HG02571 (cell line): ENCODE data around the gene SMARCA2.

ENCODE experiments used
- ATAC-seq: cut with Tn5 transposase; IDR thresholded peaks from one replicate; pipeline ENCODE4 v1.9.1; 2021; ENCODE audit warnings: mild to moderate bottlenecking, moderate library complexity; ENCODE audit not compliant: unreplicated experiment

The SMARCA2 gene

DNA sequence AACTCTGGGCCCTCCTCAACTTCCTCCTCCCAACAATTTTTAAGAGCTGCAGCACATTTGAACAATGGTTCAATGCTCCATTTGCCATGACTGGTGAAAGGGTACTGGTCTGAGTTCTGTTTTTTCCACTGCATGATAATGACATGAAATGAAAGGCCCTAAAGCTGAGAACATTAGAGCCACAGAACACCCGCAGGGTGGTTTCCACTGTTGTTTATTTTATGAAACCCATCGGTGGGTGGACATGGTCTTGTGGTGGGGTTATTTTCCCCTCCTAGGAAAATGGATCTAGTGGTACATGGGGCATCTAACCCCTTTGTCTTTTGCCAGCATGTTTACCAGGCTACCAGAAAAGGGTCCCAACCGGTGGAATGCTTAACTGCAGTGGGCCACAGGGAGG is 71.8 kb downstream of the SMARCA2 start:
- no peak for ATAC-seq

DNA sequence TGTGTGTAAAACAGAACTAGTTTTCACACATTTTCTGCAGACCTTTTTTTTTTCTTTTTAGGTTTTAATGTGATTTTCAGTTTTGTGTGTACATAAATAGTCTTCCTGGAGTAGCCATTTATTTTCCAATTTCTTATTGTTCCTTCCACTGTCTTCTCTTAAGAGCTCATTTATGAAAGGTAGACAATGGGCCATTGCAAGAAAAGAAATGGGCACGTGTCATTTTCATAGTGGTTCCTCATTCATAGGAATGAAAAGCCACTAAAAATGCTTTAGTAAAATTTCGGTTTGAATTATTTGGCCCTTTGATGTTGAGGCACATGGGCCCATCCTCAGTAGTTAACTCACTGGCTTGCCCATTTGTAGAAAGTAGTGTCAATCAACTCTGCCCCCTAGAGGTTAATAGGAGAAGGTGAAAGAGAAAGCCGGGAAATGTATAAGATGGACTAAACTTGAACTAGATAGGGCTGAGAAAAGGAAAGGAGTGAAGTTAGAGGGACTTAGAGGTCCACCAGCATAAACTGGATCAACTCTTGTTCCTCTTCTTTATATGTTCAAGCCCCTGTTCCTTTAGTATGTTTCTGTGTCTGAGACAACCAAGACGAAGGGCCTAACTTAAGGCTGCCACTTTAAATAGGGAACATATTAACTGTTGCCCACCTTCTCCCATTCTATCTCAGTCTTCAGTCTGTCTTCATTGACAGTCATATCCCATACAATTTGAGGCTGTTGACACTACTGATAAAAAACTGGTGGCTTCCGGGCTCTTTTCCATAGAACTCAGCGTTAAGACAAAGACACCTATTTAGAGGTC is 72.6 kb downstream of the SMARCA2 start:
- ATAC-seq, result peak; percentile 76

DNA sequence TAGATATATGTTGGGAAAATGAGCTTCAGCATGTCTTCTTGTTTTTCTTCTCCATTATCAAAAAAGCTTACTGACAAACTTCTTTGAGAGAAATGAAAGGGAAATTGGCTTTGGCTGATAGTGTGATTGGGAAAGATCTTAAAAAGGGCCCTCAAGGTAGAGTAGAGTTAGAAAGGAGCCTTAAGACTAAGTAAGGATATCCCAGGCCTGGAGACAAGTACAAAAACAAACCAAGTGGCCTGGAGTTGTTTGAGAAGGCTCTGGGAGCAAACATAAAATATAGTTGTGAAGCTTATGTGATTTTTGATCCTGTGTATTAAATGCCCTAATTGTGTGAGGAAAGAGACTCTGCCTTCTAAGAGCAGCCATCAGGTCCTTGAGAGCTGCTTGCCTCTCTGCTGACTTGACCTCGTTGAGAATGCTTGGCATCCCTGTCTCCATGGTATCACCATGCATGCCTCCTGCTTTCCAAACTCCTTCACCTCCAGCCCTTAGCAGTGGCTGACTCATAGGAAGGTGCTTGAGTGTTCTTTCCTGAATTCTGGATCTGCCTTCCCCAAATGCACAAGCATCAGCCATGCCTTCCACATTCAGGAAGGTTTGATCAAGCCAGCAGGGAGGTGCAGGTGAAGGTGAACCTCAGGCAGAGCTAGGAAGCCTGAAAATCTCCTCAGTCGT is 78.9 kb downstream of the SMARCA2 start:
- no peak for ATAC-seq

DNA sequence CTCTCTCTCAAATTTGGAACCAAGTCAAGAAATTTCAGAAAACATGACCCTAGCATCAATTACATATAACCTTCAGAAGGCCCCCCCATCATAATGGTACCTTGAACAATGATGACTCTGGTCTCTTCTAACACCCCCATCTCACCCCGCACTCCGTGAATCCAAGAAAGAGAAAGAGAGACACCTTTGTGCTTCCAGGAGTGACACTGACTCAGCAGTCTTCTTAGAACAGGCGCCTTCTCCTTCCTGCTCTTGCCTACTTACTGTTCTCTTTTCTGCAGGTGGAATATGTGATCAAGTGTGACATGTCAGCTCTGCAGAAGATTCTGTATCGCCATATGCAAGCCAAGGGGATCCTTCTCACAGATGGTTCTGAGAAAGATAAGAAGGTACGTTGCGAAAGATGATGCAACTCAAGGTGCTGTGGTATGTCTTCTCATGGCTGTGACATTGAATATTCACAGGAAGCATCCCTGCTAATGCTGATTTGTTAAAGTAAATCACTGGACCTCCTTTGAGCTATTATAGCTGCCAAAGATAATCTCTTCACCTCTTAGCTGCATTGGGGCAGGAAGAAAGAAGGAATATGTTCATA is 81.3 kb downstream of the SMARCA2 start:
- no peak for ATAC-seq

DNA sequence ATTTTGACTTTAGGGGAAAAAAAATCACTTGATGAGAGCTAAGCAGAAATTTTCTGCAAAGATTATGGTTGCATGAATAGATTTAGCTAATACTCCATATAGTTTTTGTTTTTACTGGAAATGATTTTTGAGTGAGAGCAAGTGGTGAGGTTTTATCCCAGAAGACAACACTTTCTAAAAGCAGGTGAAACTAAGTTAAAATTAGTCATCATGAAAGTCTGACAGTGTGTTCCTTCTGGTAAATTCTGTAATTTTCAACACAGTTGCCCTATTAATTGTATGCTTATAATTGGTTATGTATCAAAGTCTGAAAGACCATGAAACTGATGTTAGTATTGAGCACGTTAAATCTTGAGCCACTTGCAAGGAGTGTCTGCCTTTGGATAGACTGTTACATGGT is 91.5 kb downstream of the SMARCA2 start:
- no peak for ATAC-seq

DNA sequence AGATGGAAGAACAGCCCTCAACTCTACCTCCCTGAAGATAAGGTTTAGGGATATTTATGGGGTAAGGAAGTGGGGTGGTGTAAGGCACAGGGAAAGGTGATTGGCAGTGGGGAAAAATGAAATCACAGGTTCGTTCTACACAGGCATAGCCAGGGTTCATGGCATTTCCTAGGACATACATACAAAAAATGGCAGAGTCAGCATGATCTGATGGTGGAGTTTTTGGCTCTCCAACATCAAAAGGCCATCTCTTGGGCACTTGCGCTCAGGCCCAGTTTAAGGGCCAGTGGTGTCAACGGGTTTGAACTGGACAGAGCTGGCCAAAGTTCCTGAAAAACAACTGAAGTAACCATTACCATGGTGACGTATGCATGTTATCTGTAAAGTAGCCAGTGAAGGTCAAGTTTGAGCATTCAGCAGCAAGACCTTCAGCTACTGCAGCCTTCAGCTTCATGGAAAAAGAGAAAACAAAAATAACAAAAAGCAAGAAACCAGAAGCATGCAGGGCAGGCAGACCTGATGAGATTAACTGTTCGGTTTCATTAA is 92.8 kb downstream of the SMARCA2 start:
- no peak for ATAC-seq

DNA sequence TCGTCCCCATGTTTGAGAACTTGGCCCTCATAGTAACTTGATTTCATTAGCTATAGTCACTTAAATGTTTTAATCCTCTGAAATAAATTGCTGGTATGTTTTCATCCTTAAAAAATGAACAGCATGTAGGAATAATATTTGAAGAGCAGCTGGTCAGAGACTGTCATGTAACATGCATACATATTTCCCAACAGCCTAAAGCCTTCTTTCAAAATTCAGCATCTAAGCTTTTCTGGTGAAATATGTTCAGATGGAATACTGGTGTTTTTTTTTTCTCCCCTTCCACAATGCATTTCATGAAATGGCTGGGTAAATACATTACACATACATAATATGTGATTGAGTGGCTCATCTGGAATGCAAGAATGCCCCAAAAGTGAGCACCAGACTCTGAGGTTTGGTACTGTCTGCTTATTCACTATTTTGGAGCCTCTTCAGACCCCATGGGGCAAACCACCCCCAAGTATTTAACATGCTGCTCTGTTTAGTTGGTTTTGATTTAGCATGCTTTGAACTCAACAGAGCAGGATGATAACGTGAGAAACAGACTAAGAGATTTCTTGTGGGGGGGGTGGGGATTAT is 94.0 kb downstream of the SMARCA2 start:
- no peak for ATAC-seq

DNA sequence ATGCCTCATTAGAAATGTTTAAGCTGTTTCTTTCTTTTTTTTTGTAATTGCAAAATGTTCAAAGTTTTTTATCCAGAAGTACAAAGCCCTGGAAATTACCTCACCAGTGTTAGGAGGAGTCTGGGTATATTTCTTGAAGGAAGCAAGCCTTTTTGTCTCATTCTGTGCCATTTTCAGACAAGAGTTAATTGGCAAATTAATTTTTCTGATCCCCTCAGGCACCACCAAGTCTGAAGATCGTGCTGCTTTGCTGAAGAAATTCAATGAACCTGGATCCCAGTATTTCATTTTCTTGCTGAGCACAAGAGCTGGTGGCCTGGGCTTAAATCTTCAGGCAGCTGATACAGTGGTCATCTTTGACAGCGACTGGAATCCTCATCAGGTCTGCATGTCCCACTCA is 94.9 kb downstream of the SMARCA2 start:
- no peak for ATAC-seq

DNA sequence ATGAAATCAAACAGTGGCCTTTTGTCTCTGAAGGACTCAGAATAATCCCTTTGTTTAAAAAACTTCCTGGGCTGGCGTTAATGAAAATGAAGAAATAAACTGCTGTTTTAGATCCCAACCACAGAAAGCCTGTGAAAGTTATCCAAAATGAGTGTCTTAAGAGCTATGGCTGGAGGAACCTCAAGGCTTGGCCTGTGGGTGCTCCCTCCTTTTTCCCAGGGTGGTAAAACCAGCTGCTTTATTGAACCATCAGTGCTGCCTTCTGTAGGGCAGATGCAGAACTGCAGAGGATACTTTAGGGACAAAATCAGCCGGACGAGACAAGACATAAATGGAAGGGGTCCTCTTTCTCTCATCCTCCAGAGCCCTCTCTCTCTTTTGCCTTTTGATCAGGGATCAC is 100.9 kb downstream of the SMARCA2 start:
- ATAC-seq, result no peak

DNA sequence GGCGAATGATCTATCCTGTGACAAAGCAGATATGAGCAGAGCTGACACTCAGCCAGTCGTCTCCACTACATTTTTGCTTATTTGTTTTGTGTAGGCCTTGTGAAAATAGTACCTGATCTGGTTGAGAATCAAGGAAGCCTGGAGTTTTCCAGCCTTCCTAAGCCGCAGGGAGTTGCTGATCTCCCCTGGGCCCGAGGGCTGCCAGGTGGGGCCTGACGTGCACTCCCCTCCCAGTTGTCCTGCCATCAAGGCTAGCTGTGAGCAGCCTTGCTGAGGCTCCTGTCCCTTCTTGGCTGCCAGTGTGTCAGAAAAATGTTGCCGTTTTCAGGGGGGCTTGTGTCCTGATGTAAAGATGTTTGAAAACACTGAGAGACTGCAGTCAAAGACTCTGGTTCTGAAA is 102.4 kb downstream of the SMARCA2 start:
- ATAC-seq, result no peak

DNA sequence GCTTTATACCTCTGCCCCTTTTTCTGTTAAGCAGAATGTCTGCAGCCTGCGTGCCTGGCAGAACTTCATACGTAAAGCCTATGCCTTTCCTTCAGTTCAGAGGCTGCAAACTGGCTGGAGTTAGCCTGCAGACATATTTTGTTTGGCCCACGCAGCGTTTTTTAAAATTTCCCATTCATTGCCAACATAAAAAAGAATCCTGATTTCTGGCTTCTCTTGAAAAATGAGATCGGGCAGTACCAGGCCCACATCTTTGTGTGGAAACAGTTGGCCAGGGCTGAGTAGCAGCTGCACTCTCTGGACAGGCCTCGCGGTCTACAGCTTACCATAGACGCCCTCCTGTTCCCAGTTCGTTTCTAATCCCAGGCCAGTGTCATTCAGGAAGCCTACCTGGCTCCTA is 104.4 kb downstream of the SMARCA2 start:
- no peak for ATAC-seq

DNA sequence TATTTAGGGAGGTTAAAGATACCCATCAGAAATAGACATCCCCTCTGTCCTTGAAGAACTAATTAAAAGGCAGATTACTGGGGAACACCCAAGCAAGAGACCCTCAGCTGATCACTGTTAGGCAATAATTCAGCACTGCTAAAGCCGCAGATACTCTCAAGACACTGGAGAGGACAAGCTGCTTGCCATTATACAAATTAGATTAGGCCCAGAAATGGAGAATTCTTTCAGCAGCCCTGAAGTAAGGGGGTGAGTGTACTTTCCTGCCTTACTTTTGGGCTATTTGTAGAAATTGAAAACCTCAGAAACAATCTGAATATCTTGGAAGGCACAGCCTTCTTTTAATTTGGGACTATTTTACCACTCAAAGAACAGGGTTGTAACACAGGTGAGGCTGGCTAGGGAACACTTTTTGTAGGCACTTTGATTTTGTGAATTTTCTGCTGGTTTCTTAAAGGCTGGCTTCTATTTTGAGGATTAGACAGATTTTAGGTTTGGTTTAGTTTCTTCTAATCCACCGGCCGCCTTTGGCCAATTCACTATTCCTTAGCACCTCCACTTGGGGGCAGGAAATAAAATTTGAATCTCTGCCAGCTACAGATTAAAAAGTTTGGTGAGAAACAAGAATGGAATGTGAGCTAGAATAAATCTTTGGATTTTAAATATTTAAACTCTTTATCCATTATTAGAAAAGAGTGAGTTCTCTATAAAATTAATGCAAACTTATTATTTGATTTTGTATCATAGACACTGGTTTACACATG is 106.0 kb downstream of the SMARCA2 start:
- no peak for ATAC-seq

DNA sequence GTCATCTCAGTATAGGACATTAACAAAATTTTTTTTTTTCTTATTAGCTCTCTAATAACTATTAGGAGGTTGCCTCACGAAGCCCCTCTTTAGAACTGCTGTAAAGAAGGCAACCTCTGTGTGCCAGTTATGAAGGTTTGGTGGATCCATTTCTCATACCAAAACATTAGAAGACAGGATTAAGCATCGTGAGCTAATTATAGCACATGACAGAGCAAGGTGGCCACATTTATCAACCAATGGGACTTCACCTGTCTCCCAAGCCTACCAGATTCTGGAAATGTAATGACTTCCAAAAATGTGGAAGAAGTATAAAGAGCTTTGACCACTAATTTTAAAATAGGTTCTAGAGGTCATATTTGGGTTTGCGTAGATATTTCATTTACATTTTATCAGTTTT is 107.2 kb downstream of the SMARCA2 start:
- no peak for ATAC-seq

DNA sequence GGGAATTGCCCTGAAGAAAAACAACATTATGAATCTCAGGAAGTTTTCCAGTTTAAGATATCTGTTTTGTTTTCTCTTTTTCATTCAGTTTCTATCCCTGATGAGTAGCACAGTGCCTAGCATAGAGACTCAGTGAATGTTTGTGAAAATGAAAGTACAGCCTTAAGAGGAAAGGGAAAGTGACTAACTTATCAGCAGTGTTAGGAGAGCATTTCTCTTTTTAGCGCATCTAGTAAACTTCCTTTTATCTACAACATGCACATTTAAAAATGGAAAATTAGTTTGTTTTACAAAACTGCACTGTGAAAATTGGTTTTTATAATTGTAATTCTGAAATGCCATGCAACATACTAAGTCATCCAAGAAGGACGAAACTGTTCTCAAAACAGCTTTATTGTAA is 110.8 kb downstream of the SMARCA2 start:
- ATAC-seq, result peak; percentile 76

DNA sequence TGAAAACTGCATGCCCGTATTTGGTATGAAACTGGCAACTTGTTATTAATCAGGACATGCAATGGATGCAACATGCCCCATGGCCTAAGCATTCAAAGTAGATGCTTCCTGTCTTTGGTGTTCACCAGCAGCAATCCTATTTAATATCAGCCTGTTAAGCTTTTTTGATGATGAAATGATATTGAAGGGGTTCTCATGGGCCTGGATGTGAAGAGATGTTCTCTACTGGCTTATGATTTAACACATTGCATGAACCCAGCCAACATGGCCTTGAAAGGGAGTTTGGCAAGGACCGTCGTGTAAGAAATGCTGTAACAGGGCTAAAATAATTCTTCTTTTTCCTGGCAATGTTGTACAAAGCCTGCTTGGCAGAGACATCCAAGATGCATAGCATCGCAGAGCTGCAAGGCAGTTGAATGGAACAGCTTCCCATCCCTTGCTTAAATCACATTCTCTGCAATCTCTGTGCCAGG is 111.2 kb downstream of the SMARCA2 start:
- no peak for ATAC-seq

DNA sequence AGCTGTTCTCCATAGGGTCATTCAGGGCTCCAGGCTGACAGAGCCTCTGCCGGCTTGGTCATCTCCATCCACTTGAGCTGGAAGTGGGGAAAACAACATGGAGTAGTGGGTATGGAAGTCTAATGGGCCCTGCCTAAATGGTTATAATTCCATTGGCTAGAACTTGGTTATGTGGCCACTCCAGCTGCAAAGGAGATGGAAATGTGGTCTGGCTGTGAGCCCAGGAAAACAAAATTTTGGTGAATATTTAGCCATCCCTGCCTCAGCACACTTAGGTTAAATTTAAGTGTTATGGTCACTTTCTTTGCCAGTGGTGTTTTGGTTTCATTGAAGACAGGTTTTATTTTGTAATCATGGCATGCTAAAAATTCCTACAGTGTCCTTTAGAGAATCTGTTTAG is 112.3 kb downstream of the SMARCA2 start:
- ATAC-seq, result no peak

DNA sequence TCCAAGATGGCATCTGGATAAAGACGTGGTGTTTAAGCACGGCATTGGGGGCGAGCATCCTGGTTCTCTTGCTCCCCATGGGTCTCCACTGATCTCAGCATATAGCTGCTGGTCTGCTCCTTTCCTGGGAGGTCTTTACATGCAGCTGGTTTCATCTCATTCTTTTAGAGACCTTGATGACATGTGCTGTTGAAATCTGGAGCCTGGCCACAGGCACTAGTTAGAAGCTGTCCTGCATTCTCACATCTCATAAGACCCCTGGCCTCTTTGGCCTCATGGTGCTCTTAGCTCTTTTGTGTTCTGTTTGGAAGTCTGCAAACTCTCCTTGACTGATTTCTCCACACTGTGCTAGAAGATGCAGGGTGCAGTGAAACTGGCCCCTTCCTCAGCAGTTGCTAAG is 113.0 kb downstream of the SMARCA2 start:
- no peak for ATAC-seq

DNA sequence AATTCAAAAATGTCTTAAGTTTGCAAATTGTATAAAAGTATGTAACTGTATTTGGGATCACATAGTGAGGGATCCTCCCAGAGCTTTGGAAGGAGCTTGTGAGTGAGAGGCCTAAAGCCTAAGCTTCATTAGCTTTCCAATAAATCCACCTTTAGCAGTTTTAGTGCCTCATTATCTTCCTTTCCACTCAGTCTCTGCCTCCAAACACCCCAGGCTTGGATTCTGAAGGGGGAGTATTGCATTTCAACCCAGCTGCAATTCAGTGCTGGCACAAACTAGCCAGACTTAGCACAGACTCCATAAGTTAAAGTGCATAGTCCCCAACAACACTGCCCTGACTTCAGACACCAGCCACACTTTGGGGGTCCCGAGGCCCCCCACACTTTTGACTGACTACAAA is 113.5 kb downstream of the SMARCA2 start:
- no peak for ATAC-seq

DNA sequence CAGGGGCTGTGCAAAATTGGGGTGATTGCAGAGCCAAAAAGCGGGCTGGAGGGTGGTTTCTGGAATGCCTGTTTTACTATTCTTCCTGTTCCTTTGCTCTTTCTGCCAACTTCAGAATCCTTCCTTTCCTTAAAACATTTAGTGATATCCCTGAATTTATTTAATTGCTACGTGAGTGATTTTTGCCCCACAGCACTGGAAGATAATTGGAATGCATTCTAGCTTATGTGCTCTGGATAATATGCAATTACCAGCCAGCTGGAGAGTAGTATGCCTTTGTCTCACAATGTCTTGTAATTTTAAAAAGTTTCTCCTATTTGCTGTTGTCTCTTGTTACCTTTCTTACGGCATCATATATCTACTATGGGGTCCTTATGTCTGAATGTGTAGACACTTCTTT is 115.8 kb downstream of the SMARCA2 start:
- ATAC-seq, result no peak

DNA sequence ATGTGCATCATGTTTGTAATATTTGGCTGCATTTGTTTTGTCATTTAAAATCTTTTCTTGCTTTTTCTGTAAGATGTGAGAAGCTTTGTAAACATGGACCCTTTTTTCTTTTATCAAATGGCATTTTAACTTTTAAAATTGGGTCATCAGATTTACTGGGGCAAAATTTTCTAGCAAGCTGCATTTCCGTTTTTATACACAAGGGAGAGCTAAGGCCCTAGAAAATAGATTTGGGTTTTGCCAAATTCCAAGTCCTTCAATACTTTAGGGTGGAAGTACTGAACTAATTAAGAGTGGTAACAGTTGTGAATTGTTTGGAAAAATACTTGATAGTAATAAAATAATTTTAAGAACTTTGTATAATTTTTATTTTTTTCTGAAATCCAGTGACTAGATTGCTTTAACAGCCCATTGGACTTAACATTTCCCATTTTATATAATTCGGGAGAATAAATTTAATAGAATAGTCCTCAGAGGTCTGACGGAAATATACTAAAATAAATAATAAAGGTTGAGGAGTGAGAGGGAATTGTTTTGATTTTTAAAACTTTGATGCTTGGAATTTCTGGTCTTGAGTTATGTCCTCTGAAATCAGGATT is 117.4 kb downstream of the SMARCA2 start:
- no peak for ATAC-seq
